K562 (cell line): ENCODE measurements around the gene MYL12B. TPM values are rescaled to one million over a fixed set of nuclear protein-coding genes. Genes with fewer than 3 reads are reported as not detected.

Source experiments
- ATAC-seq: fragments of 200-7000 bp; cut with Tn5 transposase; 3 replicates; pipeline ENCODE4 v1.9.1; 2020; ENCODE audit warnings: moderate library complexity
- BruUV-seq: library from RNA; stranded (reverse); fragments of 400-500 nt; replicated peaks from 2 replicates; lab custom pipeline; 2021; lab: Mats Ljungman, UMichigan
- CTCF ChIA-PET: fragments of 300-600 bp; formaldehyde crosslinking; extraction: SDS; loops from one replicate; lab custom pipeline; 2021; ENCODE audit warnings: low intra/inter-chr PET ratio; lab: Yijun Ruan, JAX
- POLR2A ChIA-PET: fragments of 300-600, 350-650 bp; sonication (Branson Sonifier 250); formaldehyde crosslinking; extraction: SDS; loops from one replicate; lab custom pipeline; 2021; ENCODE audit warnings: antibody characterized with exemption, inconsistent platforms; lab: Yijun Ruan, JAX
- DNase-seq, 4 experiments: peaks; one replicate each; pipeline versions ENCODE4 v3.0.0 to v3.0.0-alpha.2; 2011 to 2018; ENCODE audit warnings: low spot score in 3 of 4, mixed read lengths in 3 of 4; ENCODE audit errors: extremely low read depth in 1 of 4
- FAIRE-seq: peaks from 2 replicates; lab custom pipeline; 2011; peaks lifted over from hg19 to GRCh38; lab: Jason Lieb, UNC
- H2AFZ ChIP-seq: 2 replicates; pipeline ENCODE4 v1.6.0; 2011; ENCODE audit warnings: low read depth, low read length, control low read depth, inconsistent platforms
- H3K27ac ChIP-seq: fragments of 200-600 bp; 3 replicates; pipeline ENCODE4 v1.8.0; 2011; ENCODE audit warnings: low read depth, mild to moderate bottlenecking, control low read depth, inconsistent platforms, low read length, moderate library complexity, mixed read lengths; ENCODE audit errors: extremely low read depth
- H3K27me3 ChIP-seq, 2 experiments: fragments of 300-600 bp in 1 of 2; 2 replicates in 1 of 2; 3 replicates in 1 of 2; pipeline versions ENCODE4 v1.6.0 to v1.8.0; 2011; ENCODE audit warnings: inconsistent platforms in 2 of 2, low read length in 2 of 2, mild to moderate bottlenecking in 1 of 2, mixed read lengths in 1 of 2, moderate library complexity in 1 of 2; ENCODE audit not compliant: control insufficient read depth in 2 of 2, insufficient read depth in 2 of 2
- H3K36me3 ChIP-seq: fragments of 300-600 bp; 3 replicates; pipeline ENCODE4 v1.8.0; 2011; ENCODE audit warnings: mild to moderate bottlenecking, low read length, inconsistent platforms; ENCODE audit not compliant: control insufficient read depth, insufficient read depth
- H3K4me1 ChIP-seq, 2 experiments: fragments of 200-600 bp in 1 of 2; replicated peaks in 1 of 2; 2 replicates in 1 of 2; 3 replicates in 1 of 2; pipeline versions ENCODE4 v1.5.1 to v1.8.0; 2011; ENCODE audit warnings: inconsistent platforms in 2 of 2, low read length in 2 of 2, mild to moderate bottlenecking in 1 of 2, mixed read lengths in 1 of 2, moderate library complexity in 1 of 2; ENCODE audit not compliant: control insufficient read depth in 2 of 2, insufficient read depth in 2 of 2
- H3K4me2 ChIP-seq: 2 replicates; pipeline ENCODE4 v1.6.1; 2011; ENCODE audit warnings: low read length, control low read depth, inconsistent platforms, mixed read lengths; ENCODE audit not compliant: insufficient read depth
- H3K4me3 ChIP-seq: fragments of 200-600 bp; sonication (generic), shearing (Covaris generic); 2 replicates; pipeline ENCODE4 v1.5.1; 2016; ENCODE audit warnings: control low read depth, inconsistent platforms
- H3K79me2 ChIP-seq: fragments of 200-600 bp; 3 replicates; pipeline ENCODE4 v1.8.0; 2011; ENCODE audit warnings: low read length, inconsistent platforms; ENCODE audit not compliant: control insufficient read depth, insufficient read depth
- H3K9ac ChIP-seq, 2 experiments: 2 replicates each; pipeline versions ENCODE4 v1.6.0 to v1.6.1; 2011; ENCODE audit warnings: low read depth in 2 of 2, low read length in 2 of 2, control low read depth in 1 of 2, inconsistent platforms in 1 of 2, mild to moderate bottlenecking in 1 of 2, mixed read lengths in 1 of 2; ENCODE audit not compliant: insufficient read depth in 1 of 2
- H3K9me1 ChIP-seq: one replicate; pipeline ENCODE4 v1.6.0; 2011; ENCODE audit warnings: inconsistent platforms, mild to moderate bottlenecking, low read length, moderate library complexity; ENCODE audit not compliant: control insufficient read depth, insufficient read depth
- H3K9me3 ChIP-seq: replicated peaks from 2 replicates; pipeline ENCODE4 v1.5.1; 2011; ENCODE audit warnings: low read depth, low read length, inconsistent platforms; ENCODE audit not compliant: control insufficient read depth, insufficient read depth
- H4K20me1 ChIP-seq: replicated peaks from 2 replicates; pipeline ENCODE4 v1.6.1; 2011; ENCODE audit warnings: low read length, inconsistent platforms, mixed read lengths; ENCODE audit not compliant: control insufficient read depth, insufficient read depth
- HDAC3 ChIP-seq: fragments of 450-650 bp; IDR thresholded peaks from 2 replicates; pipeline ENCODE4 v1.6.1; 2018; ENCODE audit warnings: borderline replicate concordance, mild to moderate bottlenecking, moderate library complexity; ENCODE audit not compliant: partially characterized antibody
- MED1 ChIP-seq: sonication (generic); formaldehyde crosslinking; IDR thresholded peaks from 2 replicates; pipeline ENCODE4 v1.8.1; 2023; ENCODE audit warnings: missing genetic modification reagents, borderline replicate concordance
- MTF1 ChIP-seq: fragments of 250-450 bp; sonication (Bioruptor Pico); IDR thresholded peaks from 2 replicates; pipeline ENCODE4 v1.9.0; 2021; ENCODE audit warnings: moderate library complexity, mild to moderate bottlenecking, inconsistent platforms, borderline replicate concordance
- NR4A1 ChIP-seq, 2 experiments: fragments of 250-450 bp in 1 of 2; fragments of 450-650 bp in 1 of 2; sonication (Bioruptor Pico) in 1 of 2; IDR thresholded peaks; 2 replicates each; pipeline versions ENCODE4 v1.4.0 to v1.6.1; 2016 to 2020; ENCODE audit warnings: mild to moderate bottlenecking in 2 of 2, missing compliant biosample characterization in 1 of 2, missing genetic modification characterization in 1 of 2, moderate library complexity in 1 of 2
- PYGO2 ChIP-seq: fragments of 450-650 bp; IDR thresholded peaks from 2 replicates; pipeline ENCODE4 v1.6.1; 2016; ENCODE audit warnings: mild to moderate bottlenecking, missing genetic modification characterization, moderate library complexity, missing compliant biosample characterization
- TRIM25 ChIP-seq: fragments of 450-650 bp; IDR thresholded peaks from 2 replicates; pipeline ENCODE4 v1.7.0; 2016; ENCODE audit warnings: borderline replicate concordance
- ZNF121 ChIP-seq: sonication (generic); formaldehyde crosslinking; conservative IDR thresholded peaks from 2 replicates; pipeline ENCODE4 v1.8.0; 2022; ENCODE audit warnings: missing genetic modification reagents
- ZNF143 ChIP-seq: sonication (generic); formaldehyde crosslinking; IDR thresholded peaks from 2 replicates; pipeline ENCODE4 v1.9.0; 2022; ENCODE audit warnings: mild to moderate bottlenecking, missing genetic modification reagents
- WGBS: fragments of 100-300 bp; shearing (Covaris generic); methylation state at CpG from one replicate; pipeline ENCODE4 v1.1.6; 2016; ENCODE audit warnings: low coverage, mixed read lengths; ENCODE audit not compliant: insufficient coverage; ENCODE audit errors: missing lambda C conversion rate; 5-methylcytosine and 5-hydroxymethylcytosine counted together
- in situ Hi-C: fragments of 300-500 bp; cut with MboI; formaldehyde crosslinking; loops from 4 replicates; pipeline ENCODE4 v1.15.0; 2018; ENCODE audit warnings: inconsistent platforms, mixed read lengths
- intact Hi-C: fragments of 100-400 bp; cut with micrococcal nuclease; formaldehyde crosslinking; loops from 2 replicates; pipeline ENCODE4 v1.14.2; 2022
- polyA plus RNA-seq, 8 experiments: library from polyadenylated mRNA; depleted of rRNA in 4 of 8; stranded (reverse) in 5 of 8; unstranded in 3 of 8; fragments of >200 nt; fragmentation: Nextera tagmentation in 2 of 8; fragmentation: Illumina TruSeq in 1 of 8; extraction: Ambion mirVana in 2 of 8; extraction: Trizol in 1 of 8; gene quantifications; 2 replicates each; pipeline versions ENCODE4 v1.2.1 to v1.2.3, GENCODE V29; 2011 to 2014; ENCODE audit warnings: inconsistent platforms in 1 of 8, missing spikeins in 1 of 8
- total RNA-seq, 7 experiments: library from RNA; depleted of rRNA in 6 of 7; stranded (reverse); fragments of >200 nt in 6 of 7; fragmentation: Illumina TruSeq in 2 of 7; extraction: Trizol in 2 of 7; gene quantifications; 2 replicates each; pipeline versions ENCODE4 v1.2.1 to v1.2.3, GENCODE V29; 2011 to 2021; ENCODE audit warnings: low replicate concordance in 1 of 7
- TF ChIP-seq, protein P1 (sequence below): sonication (generic); formaldehyde crosslinking; IDR thresholded peaks from 2 replicates; pipeline ENCODE4 v1.8.1; 2023; ENCODE audit warnings: mild to moderate bottlenecking, missing genetic modification reagents
- TF ChIP-seq, protein P2 (sequence below): fragments of 250-450 bp; sonication (Bioruptor Pico); IDR thresholded peaks from 2 replicates; pipeline ENCODE4 v1.8.0; 2021; ENCODE audit warnings: borderline replicate concordance, mild to moderate bottlenecking, moderate library complexity; ENCODE audit not compliant: poor library complexity, severe bottlenecking
- TF ChIP-seq, protein P3 (sequence below): fragments of 450-650 bp; formaldehyde crosslinking; IDR thresholded peaks from 2 replicates; pipeline ENCODE4 v1.4.0; 2022; ENCODE audit warnings: missing genetic modification characterization

Gene MYL12B
- total and polyA plus RNA-seq, 9 of the 15 experiments (the other 6 are each of a cell fraction or from before 2014, with no cell fraction given), result 220 to 995 (median 463) TPM

GRCh38 chr18:3283253-3283863 is 21.4 kb downstream of the MYL12B start (continued):
- TF ChIP-seq PYGO2 (tag), result no peak
- no peak for TF ChIP-seq ZNF121 (CRISPR knock-in tag)
- TF ChIP-seq ZNF143 (CRISPR knock-in tag), result no peak
- TF ChIP-seq, protein P1, sequence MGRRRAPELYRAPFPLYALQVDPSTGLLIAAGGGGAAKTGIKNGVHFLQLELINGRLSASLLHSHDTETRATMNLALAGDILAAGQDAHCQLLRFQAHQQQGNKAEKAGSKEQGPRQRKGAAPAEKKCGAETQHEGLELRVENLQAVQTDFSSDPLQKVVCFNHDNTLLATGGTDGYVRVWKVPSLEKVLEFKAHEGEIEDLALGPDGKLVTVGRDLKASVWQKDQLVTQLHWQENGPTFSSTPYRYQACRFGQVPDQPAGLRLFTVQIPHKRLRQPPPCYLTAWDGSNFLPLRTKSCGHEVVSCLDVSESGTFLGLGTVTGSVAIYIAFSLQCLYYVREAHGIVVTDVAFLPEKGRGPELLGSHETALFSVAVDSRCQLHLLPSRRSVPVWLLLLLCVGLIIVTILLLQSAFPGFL (CRISPR knock-in tag), result no peak

- WGBS, result 82% methylated on average over 7 of the region's 7 CpGs
- FAIRE-seq (no peak), DNase-seq (peak in 1 of 4 experiments; percentile 3), ATAC-seq (no peak)
- BruUV-seq, result no TSS peak
- peaks cover 4 to 8% of the 10 kb centered on the region in 2 experiments; a peak in 4 of 5 replicates for H3K4me1 ChIP-seq
- H3K79me2 ChIP-seq, result no peaks in the 10 kb centered on the region
- no peaks in the 10 kb centered on the region for H3K9me1 ChIP-seq
- CTCF ChIA-PET, result interaction anchor here (5.0 kb wide), 1 partner anchor 382 kb away, joined by 83 read pairs; no protein-coding TSS in a partner anchor
- no peak overlapping the region for H3K4me3 ChIP-seq
- H2AFZ ChIP-seq, result no peak overlapping the region
- POLR2A ChIA-PET, result interaction anchor here (1.2 to 1.3 kb wide), 2 partner anchors 170 to 320 kb away, joined by 3 to 4 read pairs; no protein-coding TSS in a partner anchor
- H3K4me2 ChIP-seq, result no peak overlapping the region
- no peaks in the 10 kb centered on the region for H4K20me1 ChIP-seq
- in situ Hi-C loops (loop anchor here (5.0 to 10.0 kb wide), 4 partner anchors 303 to 1771 kb away; no protein-coding TSS in a partner anchor), intact Hi-C loops (loop anchor here (2.0 to 5.0 kb wide), 2 partner anchors 587 to 713 kb away; no protein-coding TSS in a partner anchor)
- no peaks in the 10 kb centered on the region for H3K9me3 ChIP-seq
- no peak overlapping the region for H3K9ac ChIP-seq
- H3K27me3 ChIP-seq, result no peaks in the 10 kb centered on the region
- peaks cover under 1% of the 10 kb centered on the region; the same call in 1 of the 3 replicates for H3K36me3 ChIP-seq
- no peak overlapping the region for H3K27ac ChIP-seq
- TF ChIP-seq MED1, result no peak
- TF ChIP-seq TRIM25, result no peak
- TF ChIP-seq NR4A1 (CRISPR knock-in tag; IDR thresholded peaks at IDR 0.05), result no peak
- TF ChIP-seq NR4A1 (tag; IDR thresholded peaks at IDR 0.05), result no peak
- no peak for TF ChIP-seq MTF1 (CRISPR knock-in tag)
- no peak for TF ChIP-seq HDAC3
- TF ChIP-seq, protein P1 (CRISPR knock-in tag), result no peak
- TF ChIP-seq, protein P2, sequence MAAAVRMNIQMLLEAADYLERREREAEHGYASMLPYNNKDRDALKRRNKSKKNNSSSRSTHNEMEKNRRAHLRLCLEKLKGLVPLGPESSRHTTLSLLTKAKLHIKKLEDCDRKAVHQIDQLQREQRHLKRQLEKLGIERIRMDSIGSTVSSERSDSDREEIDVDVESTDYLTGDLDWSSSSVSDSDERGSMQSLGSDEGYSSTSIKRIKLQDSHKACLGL (CRISPR knock-in tag), result no peak
- no peak for TF ChIP-seq PYGO2 (tag)
- TF ChIP-seq, protein P3, sequence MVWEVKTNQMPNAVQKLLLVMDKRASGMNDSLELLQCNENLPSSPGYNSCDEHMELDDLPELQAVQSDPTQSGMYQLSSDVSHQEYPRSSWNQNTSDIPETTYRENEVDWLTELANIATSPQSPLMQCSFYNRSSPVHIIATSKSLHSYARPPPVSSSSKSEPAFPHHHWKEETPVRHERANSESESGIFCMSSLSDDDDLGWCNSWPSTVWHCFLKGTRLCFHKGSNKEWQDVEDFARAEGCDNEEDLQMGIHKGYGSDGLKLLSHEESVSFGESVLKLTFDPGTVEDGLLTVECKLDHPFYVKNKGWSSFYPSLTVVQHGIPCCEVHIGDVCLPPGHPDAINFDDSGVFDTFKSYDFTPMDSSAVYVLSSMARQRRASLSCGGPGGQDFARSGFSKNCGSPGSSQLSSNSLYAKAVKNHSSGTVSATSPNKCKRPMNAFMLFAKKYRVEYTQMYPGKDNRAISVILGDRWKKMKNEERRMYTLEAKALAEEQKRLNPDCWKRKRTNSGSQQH (CRISPR knock-in tag), result no peak
Measured at GRCh38 chr18:3283908-3284307, 22.0 kb downstream of the MYL12B start.
